ENCODE results near the gene LIPG.
"Not testable (repeated sequence)": the region's sequence is repeated elsewhere in the genome, so short reads cannot be mapped to it uniquely, and the experiment has no call there.

LIPG gene

GRCh38 chr18:49570836-49571235 is 9.0 kb downstream of the LIPG start:
- no peaks in the 10 kb centered on the region for H3K9me3 ChIP-seq (ENCODE audit: control insufficient read depth, low read length)
- H3K4me1 ChIP-seq (ENCODE audit: control insufficient read depth, insufficient read depth, low read length), result peaks cover 18% of the 10 kb centered on the region
- H3K36me3 ChIP-seq (ENCODE audit: control insufficient read depth, insufficient read depth, low read length), result no peaks in the 10 kb centered on the region
- no peaks in the 10 kb centered on the region for H3K27me3 ChIP-seq (ENCODE audit: control insufficient read depth, insufficient read depth, low read length, poor library complexity, severe bottlenecking)
- H3K4me3 ChIP-seq (ENCODE audit: insufficient read depth, low read depth, low read length), result no peak overlapping the region
- WGBS, 2 experiments, result 79% methylated on average over 5 of the region's 5 CpGs
- no peak overlapping the region for H3K27ac ChIP-seq (ENCODE audit: insufficient read depth, low read depth, low read length, poor library complexity, severe bottlenecking)

GRCh38 chr18:49572611-49573345 is 10.9 kb downstream of the LIPG start:
- H3K27me3 ChIP-seq (ENCODE audit: control insufficient read depth, insufficient read depth, low read length, poor library complexity, severe bottlenecking), result no peaks in the 10 kb centered on the region
- H3K27ac ChIP-seq (ENCODE audit: insufficient read depth, low read depth, low read length, poor library complexity, severe bottlenecking), result peak overlapping the region; percentile 84
- no peak overlapping the region for H3K4me3 ChIP-seq (ENCODE audit: insufficient read depth, low read depth, low read length)
- 68 to 70% methylated on average over 11 of the region's 11 CpGs for WGBS, 2 experiments
- no peaks in the 10 kb centered on the region for H3K36me3 ChIP-seq (ENCODE audit: control insufficient read depth, insufficient read depth, low read length)
- H3K4me1 ChIP-seq (ENCODE audit: control insufficient read depth, insufficient read depth, low read length), result peaks cover 14% of the 10 kb centered on the region
- H3K9me3 ChIP-seq (ENCODE audit: control insufficient read depth, low read length), result no peaks in the 10 kb centered on the region

- no peaks in the 10 kb centered on the region for H3K9me3 ChIP-seq (ENCODE audit: control insufficient read depth, low read length)
- no peak overlapping the region for H3K4me3 ChIP-seq (ENCODE audit: insufficient read depth, low read depth, low read length)
- peaks cover 14% of the 10 kb centered on the region for H3K4me1 ChIP-seq (ENCODE audit: control insufficient read depth, insufficient read depth, low read length)
- H3K27me3 ChIP-seq (ENCODE audit: control insufficient read depth, insufficient read depth, low read length, poor library complexity, severe bottlenecking), result no peaks in the 10 kb centered on the region
- no peaks in the 10 kb centered on the region for H3K36me3 ChIP-seq (ENCODE audit: control insufficient read depth, insufficient read depth, low read length)
- H3K27ac ChIP-seq (ENCODE audit: insufficient read depth, low read depth, low read length, poor library complexity, severe bottlenecking), result no peak overlapping the region
- WGBS, 2 experiments, result 98 to 100% methylated on average over 1 to 2 of the region's 2 CpGs
Measured at GRCh38 chr18:49573835-49574234, 12.0 kb downstream of the LIPG start.

- H3K9me3 ChIP-seq (ENCODE audit: control insufficient read depth, low read length); H3K4me3 ChIP-seq (ENCODE audit: insufficient read depth, low read depth, low read length); H3K4me1 ChIP-seq (ENCODE audit: control insufficient read depth, insufficient read depth, low read length); H3K27ac ChIP-seq (ENCODE audit: insufficient read depth, low read depth, low read length, poor library complexity, severe bottlenecking); H3K27me3 ChIP-seq (ENCODE audit: control insufficient read depth, insufficient read depth, low read length, poor library complexity, severe bottlenecking); H3K36me3 ChIP-seq (ENCODE audit: control insufficient read depth, insufficient read depth, low read length): not testable (repeated sequence)
- WGBS, 2 experiments, result 88 to 90% methylated on average over 2 of the region's 2 CpGs
Measured at GRCh38 chr18:49579041-49579440, 17.2 kb downstream of the LIPG start.

- not testable (repeated sequence) for H3K9me3 ChIP-seq (ENCODE audit: control insufficient read depth, low read length); H3K27me3 ChIP-seq (ENCODE audit: control insufficient read depth, insufficient read depth, low read length, poor library complexity, severe bottlenecking); H3K36me3 ChIP-seq (ENCODE audit: control insufficient read depth, insufficient read depth, low read length); H3K4me1 ChIP-seq (ENCODE audit: control insufficient read depth, insufficient read depth, low read length); H3K4me3 ChIP-seq (ENCODE audit: insufficient read depth, low read depth, low read length); H3K27ac ChIP-seq (ENCODE audit: insufficient read depth, low read depth, low read length, poor library complexity, severe bottlenecking)
- 89 to 93% methylated on average over 2 of the region's 2 CpGs for WGBS, 2 experiments
Measured at GRCh38 chr18:49579583-49579982, 17.7 kb downstream of the LIPG start.

- Histone ChIP-seq H3K27me3 (ENCODE audit: control insufficient read depth, insufficient read depth, low read length, poor library complexity, severe bottlenecking) (no peaks in the 10 kb centered on the region), H3K4me1 (ENCODE audit: control insufficient read depth, insufficient read depth, low read length) (no peaks in the 10 kb centered on the region), H3K9me3 (ENCODE audit: control insufficient read depth, low read length) (no peaks in the 10 kb centered on the region), H3K4me3 (ENCODE audit: insufficient read depth, low read depth, low read length) (no peak overlapping the region), H3K36me3 (ENCODE audit: control insufficient read depth, insufficient read depth, low read length) (no peaks in the 10 kb centered on the region), H3K27ac (ENCODE audit: insufficient read depth, low read depth, low read length, poor library complexity, severe bottlenecking) (no peak overlapping the region)
- 94 to 100% methylated on average over 1 of the region's 1 CpG for WGBS, 2 experiments
Measured at GRCh38 chr18:49580279-49580678, 18.4 kb downstream of the LIPG start.

GRCh38 chr18:49581371-49581770 is 19.5 kb downstream of the LIPG start:
- Histone ChIP-seq H3K27me3 (ENCODE audit: control insufficient read depth, insufficient read depth, low read length, poor library complexity, severe bottlenecking) (no peaks in the 10 kb centered on the region), H3K4me3 (ENCODE audit: insufficient read depth, low read depth, low read length) (no peak overlapping the region), H3K9me3 (ENCODE audit: control insufficient read depth, low read length) (no peaks in the 10 kb centered on the region), H3K4me1 (ENCODE audit: control insufficient read depth, insufficient read depth, low read length) (peaks cover 6% of the 10 kb centered on the region), H3K36me3 (ENCODE audit: control insufficient read depth, insufficient read depth, low read length) (no peaks in the 10 kb centered on the region), H3K27ac (ENCODE audit: insufficient read depth, low read depth, low read length, poor library complexity, severe bottlenecking) (no peak overlapping the region)
- WGBS, 2 experiments, result 93 to 94% methylated on average over 7 of the region's 7 CpGs

- 92 to 94% methylated on average over 8 of the region's 8 CpGs for WGBS, 2 experiments
- no peaks in the 10 kb centered on the region for H3K36me3 ChIP-seq (ENCODE audit: control insufficient read depth, insufficient read depth, low read length)
- H3K4me3 ChIP-seq (ENCODE audit: insufficient read depth, low read depth, low read length), result no peak overlapping the region
- peaks cover 6% of the 10 kb centered on the region for H3K4me1 ChIP-seq (ENCODE audit: control insufficient read depth, insufficient read depth, low read length)
- H3K27me3 ChIP-seq (ENCODE audit: control insufficient read depth, insufficient read depth, low read length, poor library complexity, severe bottlenecking), result no peaks in the 10 kb centered on the region
- H3K9me3 ChIP-seq (ENCODE audit: control insufficient read depth, low read length), result no peaks in the 10 kb centered on the region
- H3K27ac ChIP-seq (ENCODE audit: insufficient read depth, low read depth, low read length, poor library complexity, severe bottlenecking), result no peak overlapping the region
Measured at GRCh38 chr18:49582579-49582978, 20.7 kb downstream of the LIPG start.

GRCh38 chr18:49584394-49584793 is 22.5 kb downstream of the LIPG start:
- no peak overlapping the region for H3K4me3 ChIP-seq (ENCODE audit: insufficient read depth, low read depth, low read length)
- H3K27me3 ChIP-seq (ENCODE audit: control insufficient read depth, insufficient read depth, low read length, poor library complexity, severe bottlenecking), result no peaks in the 10 kb centered on the region
- 89 to 96% methylated on average over 3 of the region's 3 CpGs for WGBS, 2 experiments
- peaks cover 6% of the 10 kb centered on the region for H3K4me1 ChIP-seq (ENCODE audit: control insufficient read depth, insufficient read depth, low read length)
- no peak overlapping the region for H3K27ac ChIP-seq (ENCODE audit: insufficient read depth, low read depth, low read length, poor library complexity, severe bottlenecking)
- no peaks in the 10 kb centered on the region for H3K36me3 ChIP-seq (ENCODE audit: control insufficient read depth, insufficient read depth, low read length)
- H3K9me3 ChIP-seq (ENCODE audit: control insufficient read depth, low read length), result no peaks in the 10 kb centered on the region

GRCh38 chr18:49584951-49585350 is 23.1 kb downstream of the LIPG start:
- not testable (repeated sequence) for H3K36me3 ChIP-seq (ENCODE audit: control insufficient read depth, insufficient read depth, low read length)

More at GRCh38 chr18:49584951-49585350, 23.1 kb downstream of the LIPG start:
- not testable (repeated sequence) for H3K4me3 ChIP-seq (ENCODE audit: insufficient read depth, low read depth, low read length); H3K27ac ChIP-seq (ENCODE audit: insufficient read depth, low read depth, low read length, poor library complexity, severe bottlenecking); H3K27me3 ChIP-seq (ENCODE audit: control insufficient read depth, insufficient read depth, low read length, poor library complexity, severe bottlenecking); H3K9me3 ChIP-seq (ENCODE audit: control insufficient read depth, low read length); H3K4me1 ChIP-seq (ENCODE audit: control insufficient read depth, insufficient read depth, low read length)
- 91 to 93% methylated on average over 4 of the region's 4 CpGs for WGBS, 2 experiments

Data from ectodermal cell (in vitro differentiated cells).